Measurements from ENCODE around the gene DNAH17. TPM values are rescaled to one million over a fixed set of nuclear protein-coding genes. Genes with fewer than 3 reads are reported as not detected.

DNAH17 gene
- total RNA-seq, 1 experiment from 2014 or later = 0.18 TPM

DNA sequence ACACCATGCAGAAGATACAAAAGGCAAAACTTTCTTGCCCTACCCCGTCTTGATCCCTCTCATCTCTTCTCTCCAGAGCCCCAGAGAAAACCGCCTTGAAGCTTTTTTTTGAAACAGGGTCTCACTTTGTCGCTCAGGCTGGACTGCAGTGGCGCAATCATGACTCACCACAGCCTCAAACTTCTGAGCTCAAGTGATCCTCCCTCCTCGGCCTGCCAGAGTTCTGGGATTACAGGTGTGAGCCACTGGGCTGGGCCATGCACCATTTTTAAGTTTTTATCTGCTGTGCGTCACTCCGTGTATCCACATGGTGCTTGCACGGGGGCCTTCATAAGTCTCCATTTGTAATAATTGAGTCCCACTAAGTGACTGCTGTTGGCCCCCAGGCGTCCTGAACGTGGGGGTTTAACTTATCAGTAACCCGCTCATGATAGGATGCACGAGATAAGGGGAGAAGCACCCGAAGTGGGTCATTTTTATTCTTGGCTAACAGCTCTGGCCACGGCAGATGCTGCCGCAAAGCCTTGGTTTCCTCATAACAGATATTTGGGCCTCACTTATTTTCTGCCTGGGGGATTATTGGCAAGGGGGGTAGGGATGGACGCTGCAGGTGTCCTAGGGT, 8.6 kb downstream of the DNAH17 start:
- Histone ChIP-seq H3K4me3 (ENCODE audit: low read depth in 2 of 2, low read length in 2 of 2) (no peak overlapping the region), H3K4me1 (ENCODE audit: control insufficient read depth, insufficient read depth, low read length) (no peaks in the 10 kb centered on the region), H3K9me3 (ENCODE audit: control insufficient read depth, insufficient read depth, low read depth, low read length) (no peaks in the 10 kb centered on the region), H3K27me3 (ENCODE audit: control insufficient read depth, insufficient read depth, low read length) (no peaks in the 10 kb centered on the region), H3K36me3 (ENCODE audit: control insufficient read depth, insufficient read depth, low read length) (no peaks in the 10 kb centered on the region), H3K27ac (ENCODE audit: low read length) (no peak overlapping the region)
- intact Hi-C loops (cut with micrococcal nuclease; ENCODE audit: unreplicated experiment) (no loop called here), in situ Hi-C loops (cut with HindIII; ENCODE audit: low pct_unique_long_range_greater_than_20kb, low sequenced_read_pairs) (no loop called here)
- BruUV-seq (replicated peaks) = no TSS peak
- DNase-seq (ENCODE audit: low read depth, low spot score) (no peak), ATAC-seq (no peak)
- TF ChIP-seq, protein P1, sequence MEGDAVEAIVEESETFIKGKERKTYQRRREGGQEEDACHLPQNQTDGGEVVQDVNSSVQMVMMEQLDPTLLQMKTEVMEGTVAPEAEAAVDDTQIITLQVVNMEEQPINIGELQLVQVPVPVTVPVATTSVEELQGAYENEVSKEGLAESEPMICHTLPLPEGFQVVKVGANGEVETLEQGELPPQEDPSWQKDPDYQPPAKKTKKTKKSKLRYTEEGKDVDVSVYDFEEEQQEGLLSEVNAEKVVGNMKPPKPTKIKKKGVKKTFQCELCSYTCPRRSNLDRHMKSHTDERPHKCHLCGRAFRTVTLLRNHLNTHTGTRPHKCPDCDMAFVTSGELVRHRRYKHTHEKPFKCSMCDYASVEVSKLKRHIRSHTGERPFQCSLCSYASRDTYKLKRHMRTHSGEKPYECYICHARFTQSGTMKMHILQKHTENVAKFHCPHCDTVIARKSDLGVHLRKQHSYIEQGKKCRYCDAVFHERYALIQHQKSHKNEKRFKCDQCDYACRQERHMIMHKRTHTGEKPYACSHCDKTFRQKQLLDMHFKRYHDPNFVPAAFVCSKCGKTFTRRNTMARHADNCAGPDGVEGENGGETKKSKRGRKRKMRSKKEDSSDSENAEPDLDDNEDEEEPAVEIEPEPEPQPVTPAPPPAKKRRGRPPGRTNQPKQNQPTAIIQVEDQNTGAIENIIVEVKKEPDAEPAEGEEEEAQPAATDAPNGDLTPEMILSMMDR (IDR thresholded peaks at IDR 0.05) = no peak
- TF ChIP-seq POLR2AphosphoS5 (IDR thresholded peaks at IDR 0.05; ENCODE audit: low read depth, low read length) (no peak), SIN3A (IDR thresholded peaks at IDR 0.05; ENCODE audit: borderline replicate concordance, insufficient read depth, low read depth, low read length) (no peak), TCF7L2 (IDR thresholded peaks at IDR 0.05; ENCODE audit: low read depth, low read length) (no peak)
- TF ChIP-seq, protein P2, sequence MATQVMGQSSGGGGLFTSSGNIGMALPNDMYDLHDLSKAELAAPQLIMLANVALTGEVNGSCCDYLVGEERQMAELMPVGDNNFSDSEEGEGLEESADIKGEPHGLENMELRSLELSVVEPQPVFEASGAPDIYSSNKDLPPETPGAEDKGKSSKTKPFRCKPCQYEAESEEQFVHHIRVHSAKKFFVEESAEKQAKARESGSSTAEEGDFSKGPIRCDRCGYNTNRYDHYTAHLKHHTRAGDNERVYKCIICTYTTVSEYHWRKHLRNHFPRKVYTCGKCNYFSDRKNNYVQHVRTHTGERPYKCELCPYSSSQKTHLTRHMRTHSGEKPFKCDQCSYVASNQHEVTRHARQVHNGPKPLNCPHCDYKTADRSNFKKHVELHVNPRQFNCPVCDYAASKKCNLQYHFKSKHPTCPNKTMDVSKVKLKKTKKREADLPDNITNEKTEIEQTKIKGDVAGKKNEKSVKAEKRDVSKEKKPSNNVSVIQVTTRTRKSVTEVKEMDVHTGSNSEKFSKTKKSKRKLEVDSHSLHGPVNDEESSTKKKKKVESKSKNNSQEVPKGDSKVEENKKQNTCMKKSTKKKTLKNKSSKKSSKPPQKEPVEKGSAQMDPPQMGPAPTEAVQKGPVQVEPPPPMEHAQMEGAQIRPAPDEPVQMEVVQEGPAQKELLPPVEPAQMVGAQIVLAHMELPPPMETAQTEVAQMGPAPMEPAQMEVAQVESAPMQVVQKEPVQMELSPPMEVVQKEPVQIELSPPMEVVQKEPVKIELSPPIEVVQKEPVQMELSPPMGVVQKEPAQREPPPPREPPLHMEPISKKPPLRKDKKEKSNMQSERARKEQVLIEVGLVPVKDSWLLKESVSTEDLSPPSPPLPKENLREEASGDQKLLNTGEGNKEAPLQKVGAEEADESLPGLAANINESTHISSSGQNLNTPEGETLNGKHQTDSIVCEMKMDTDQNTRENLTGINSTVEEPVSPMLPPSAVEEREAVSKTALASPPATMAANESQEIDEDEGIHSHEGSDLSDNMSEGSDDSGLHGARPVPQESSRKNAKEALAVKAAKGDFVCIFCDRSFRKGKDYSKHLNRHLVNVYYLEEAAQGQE (IDR thresholded peaks at IDR 0.05; ENCODE audit: insufficient read depth in 1 of 2, low read depth in 2 of 2, low read length in 1 of 2) = no peak
- CTCF ChIA-PET = interaction anchor here (0.7 kb wide), 1 partner anchor 797 kb away, joined by 13 read pairs; no protein-coding TSS in a partner anchor
- POLR2A ChIA-PET = interaction anchor here (0.6 kb wide), 1 partner anchor 52 kb away, joined by 3 read pairs; no protein-coding TSS in a partner anchor

DNA sequence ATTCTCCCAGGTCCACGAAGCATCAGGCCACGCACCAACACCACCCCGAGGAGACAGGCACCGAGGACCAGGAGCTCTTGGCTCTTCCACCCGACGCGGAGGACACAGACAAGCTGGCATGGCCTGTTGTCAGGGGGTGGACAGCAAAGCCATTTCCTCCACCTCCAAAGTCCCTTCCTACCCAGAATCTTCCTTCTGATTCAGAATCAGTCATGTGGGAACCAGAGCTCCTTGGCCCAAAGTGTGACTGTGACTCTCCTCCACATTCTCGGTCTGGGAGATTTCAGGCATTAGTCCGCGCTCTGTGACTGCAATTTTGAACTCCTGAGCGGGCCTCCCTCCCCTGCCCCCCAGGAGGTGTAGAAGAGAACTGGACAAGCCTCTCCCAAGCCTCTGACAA, 9.2 kb downstream of the DNAH17 start:
- Histone ChIP-seq H3K4me1 (ENCODE audit: control insufficient read depth, insufficient read depth, low read length) (no peaks in the 10 kb centered on the region), H3K36me3 (ENCODE audit: control insufficient read depth, insufficient read depth, low read length) (no peaks in the 10 kb centered on the region), H3K4me3 (ENCODE audit: low read depth in 2 of 2, low read length in 2 of 2) (no peak overlapping the region), H3K27ac (ENCODE audit: low read length) (no peak overlapping the region), H3K27me3 (ENCODE audit: control insufficient read depth, insufficient read depth, low read length) (no peaks in the 10 kb centered on the region), H3K9me3 (ENCODE audit: control insufficient read depth, insufficient read depth, low read depth, low read length) (no peaks in the 10 kb centered on the region)
- intact Hi-C loops (cut with micrococcal nuclease; ENCODE audit: unreplicated experiment) = no loop called here
- DNase-seq (ENCODE audit: low read depth, low spot score) (no peak), ATAC-seq (no peak)
- BruUV-seq (replicated peaks) = no TSS peak
- no peak for TF ChIP-seq POLR2AphosphoS5 (IDR thresholded peaks at IDR 0.05; ENCODE audit: low read depth, low read length)
- TF ChIP-seq SIN3A (IDR thresholded peaks at IDR 0.05; ENCODE audit: borderline replicate concordance, insufficient read depth, low read depth, low read length) = no peak
- TF ChIP-seq, protein P1 (IDR thresholded peaks at IDR 0.05) = no peak
- TF ChIP-seq, protein P2 (IDR thresholded peaks at IDR 0.05; ENCODE audit: insufficient read depth in 1 of 2, low read depth in 2 of 2, low read length in 1 of 2) = no peak
- TF ChIP-seq TCF7L2 (IDR thresholded peaks at IDR 0.05; ENCODE audit: low read depth, low read length) = no peak
- ChIA-PET POLR2A (no interaction called here), CTCF (no interaction called here)
- in situ Hi-C loops (cut with HindIII; ENCODE audit: low pct_unique_long_range_greater_than_20kb, low sequenced_read_pairs) = no loop called here
